ENCODE data around the gene CYBA.
"Not testable (repeated sequence)": the region's sequence is repeated elsewhere in the genome, so short reads cannot be mapped to it uniquely, and the experiment has no call there.

The CYBA gene

GRCh38 chr16:88613293-88613692 is 37.6 kb downstream of the CYBA start:
- DNase-seq (ENCODE audit: low spot score) = no peak

GRCh38 chr16:88610909-88611812 is 39.7 kb downstream of the CYBA start:
- no peak for DNase-seq (ENCODE audit: low spot score)

GRCh38 chr16:88610080-88610479 is 40.8 kb downstream of the CYBA start:
- no peak for DNase-seq (ENCODE audit: low spot score)

GRCh38 chr16:88609426-88609825 is 41.4 kb downstream of the CYBA start:
- not testable (repeated sequence) for DNase-seq (ENCODE audit: low spot score)

GRCh38 chr16:88608076-88608475 is 42.8 kb downstream of the CYBA start:
- no peak for DNase-seq (ENCODE audit: low spot score)

GRCh38 chr16:88606148-88606757 is 44.6 kb downstream of the CYBA start:
- no peak for DNase-seq (ENCODE audit: low spot score)

GRCh38 chr16:88605186-88606147 is 45.4 kb downstream of the CYBA start:
- DNase-seq (ENCODE audit: low spot score) = no peak

- no peak for DNase-seq (ENCODE audit: low spot score)
Observed at GRCh38 chr16:88602091-88602490, 48.8 kb downstream of the CYBA start.

- no peak for DNase-seq (ENCODE audit: low spot score)
Observed at GRCh38 chr16:88601313-88602036, 49.4 kb downstream of the CYBA start.

GRCh38 chr16:88600539-88600896 is 50.3 kb downstream of the CYBA start:
- DNase-seq (ENCODE audit: low spot score) = no peak

- no peak for DNase-seq (ENCODE audit: low spot score)
Observed at GRCh38 chr16:88599825-88600538, 50.9 kb downstream of the CYBA start.

- no peak for DNase-seq (ENCODE audit: low spot score)
Observed at GRCh38 chr16:88599092-88599733, 51.6 kb downstream of the CYBA start.

GRCh38 chr16:88597856-88598491 is 52.9 kb downstream of the CYBA start:
- no peak for DNase-seq (ENCODE audit: low spot score)

GRCh38 chr16:88596483-88596882 is 54.4 kb downstream of the CYBA start:
- DNase-seq (ENCODE audit: low spot score) = no peak

GRCh38 chr16:88595921-88596320 is 54.9 kb downstream of the CYBA start:
- no peak for DNase-seq (ENCODE audit: low spot score)

- no peak for DNase-seq (ENCODE audit: low spot score)
Observed at GRCh38 chr16:88595101-88595500, 55.8 kb downstream of the CYBA start.

- DNase-seq (ENCODE audit: low spot score) = no peak
Observed at GRCh38 chr16:88593910-88594309, 56.9 kb downstream of the CYBA start.

GRCh38 chr16:88593489-88593888 is 57.4 kb downstream of the CYBA start:
- no peak for DNase-seq (ENCODE audit: low spot score)
